ENCODE measurements around the gene PLS1. TPM values are rescaled to one million over a fixed set of nuclear protein-coding genes. Genes with fewer than 3 reads are reported as not detected.
A peak's percentile ranks its signal among the peaks of the same experiment; 100 is the strongest.
"Not testable (repeated sequence)": the region's sequence is repeated elsewhere in the genome, so short reads cannot be mapped to it uniquely, and the experiment has no call there.

The PLS1 gene
- total RNA-seq, 6 experiments from 2014 or later: 0.64 to 1.4 (median 1.2) TPM

GRCh38 chr3:142586803-142587406 is 9.3 kb upstream of the PLS1 start:
- H3K36me3 Mint-ChIP-seq (ENCODE audit: low read depth): no peaks in the 10 kb centered on the region

GRCh38 chr3:142588703-142589102 is 7.5 kb upstream of the PLS1 start:
- Mint-ChIP-seq H3K36me3 (ENCODE audit: low read depth) (no peaks in the 10 kb centered on the region), H3K4me1 (ENCODE audit: low read depth) (peaks cover 13% of the 10 kb centered on the region)

More at GRCh38 chr3:142586803-142587406, 9.3 kb upstream of the PLS1 start:
- H3K27ac Mint-ChIP-seq: no peak overlapping the region
- TF ChIP-seq CTCF (IDR thresholded peaks at IDR 0.05): peak; percentile 86
- DNase-seq: peak; percentile 83
- H3K4me1 Mint-ChIP-seq (ENCODE audit: low read depth): peaks cover 13% of the 10 kb centered on the region
- no peaks in the 10 kb centered on the region for H3K9me3 Mint-ChIP-seq
- no peak overlapping the region for H3K4me3 Mint-ChIP-seq
- H3K27me3 Mint-ChIP-seq (ENCODE audit: insufficient read depth): peaks cover 9% of the 10 kb centered on the region

GRCh38 chr3:142592268-142592667 is 3.9 kb upstream of the PLS1 start:
- H3K9me3 Mint-ChIP-seq; DNase-seq; H3K27ac Mint-ChIP-seq; H3K4me3 Mint-ChIP-seq; H3K36me3 Mint-ChIP-seq (ENCODE audit: low read depth); H3K27me3 Mint-ChIP-seq (ENCODE audit: insufficient read depth): not testable (repeated sequence)
- peaks cover 24% of the 10 kb centered on the region for H3K4me1 Mint-ChIP-seq (ENCODE audit: low read depth)

More at GRCh38 chr3:142588703-142589102, 7.5 kb upstream of the PLS1 start:
- Mint-ChIP-seq H3K27me3 (ENCODE audit: insufficient read depth) (peaks cover 5% of the 10 kb centered on the region), H3K4me3 (no peak overlapping the region), H3K27ac (no peak overlapping the region), H3K9me3 (no peaks in the 10 kb centered on the region)
- TF ChIP-seq CTCF (IDR thresholded peaks at IDR 0.05): no peak
- no peak for DNase-seq

GRCh38 chr3:142595141-142595540 is 1.1 kb upstream of the PLS1 start:
- no peak overlapping the region for H3K27ac Mint-ChIP-seq
- H3K36me3 Mint-ChIP-seq (ENCODE audit: low read depth): no peaks in the 10 kb centered on the region
- peak overlapping the region; percentile 95 for H3K4me3 Mint-ChIP-seq
- TF ChIP-seq CTCF (IDR thresholded peaks at IDR 0.05): no peak
- DNase-seq: no peak
- H3K9me3 Mint-ChIP-seq: no peaks in the 10 kb centered on the region
- H3K27me3 Mint-ChIP-seq (ENCODE audit: insufficient read depth): no peaks in the 10 kb centered on the region; the same call in 1 of the 2 replicates
- H3K4me1 Mint-ChIP-seq (ENCODE audit: low read depth): peaks cover 24% of the 10 kb centered on the region

- H3K36me3 Mint-ChIP-seq (ENCODE audit: low read depth): no peaks in the 10 kb centered on the region
- peak overlapping the region; percentile 73 for H3K27ac Mint-ChIP-seq
- no peak for TF ChIP-seq CTCF (IDR thresholded peaks at IDR 0.05)
- peak; percentile 72 for DNase-seq
- no peaks in the 10 kb centered on the region for H3K9me3 Mint-ChIP-seq
- no peaks in the 10 kb centered on the region; the same call in 1 of the 2 replicates for H3K27me3 Mint-ChIP-seq (ENCODE audit: insufficient read depth)
- peak overlapping the region; percentile 95 for H3K4me3 Mint-ChIP-seq
- peaks cover 24% of the 10 kb centered on the region for H3K4me1 Mint-ChIP-seq (ENCODE audit: low read depth)
These were observed 627 bp upstream of the PLS1 start for GRCh38 chr3:142595581-142595950.

- TF ChIP-seq CTCF (IDR thresholded peaks at IDR 0.05): no peak
- no peak for DNase-seq
- peak overlapping the region; percentile 95 for H3K4me3 Mint-ChIP-seq
- H3K9me3 Mint-ChIP-seq: no peaks in the 10 kb centered on the region
- no peaks in the 10 kb centered on the region; the same call in 1 of the 2 replicates for H3K27me3 Mint-ChIP-seq (ENCODE audit: insufficient read depth)
- no peak overlapping the region for H3K27ac Mint-ChIP-seq
- peaks cover 24% of the 10 kb centered on the region for H3K4me1 Mint-ChIP-seq (ENCODE audit: low read depth)
- no peaks in the 10 kb centered on the region for H3K36me3 Mint-ChIP-seq (ENCODE audit: low read depth)
These were observed 514 bp downstream of the PLS1 start for GRCh38 chr3:142596726-142597088.
